OCI-LY3 (cell line): ENCODE measurements around the gene RRP7A.
"Not testable (repeated sequence)": the region's sequence is repeated elsewhere in the genome, so short reads cannot be mapped to it uniquely, and the experiment has no call there.

Experiments
- H2AFZ ChIP-seq: fragments of 200-600, 300-600 bp; shearing (Covaris generic); 2 replicates; pipeline ENCODE4 v1.6.0; 2014; ENCODE audit warnings: antibody characterized with exemption, low read depth, low read length
- H3K27ac ChIP-seq: fragments of 200-600, 300-600 bp; sonication (generic); 2 replicates; pipeline ENCODE4 v1.5.1; 2014; ENCODE audit warnings: mild to moderate bottlenecking, low read length, moderate library complexity, mixed read lengths
- H3K27me3 ChIP-seq: fragments of 200-600, 300-600 bp; sonication (generic); 2 replicates; pipeline ENCODE4 v1.6.1; 2014; ENCODE audit warnings: low read depth, low read length, mixed read lengths
- H3K36me3 ChIP-seq: fragments of 200-600, 300-600 bp; sonication (generic); replicated peaks from 2 replicates; pipeline ENCODE3; 2014; ENCODE audit warnings: low read depth, low read length, mixed read lengths
- H3K4me1 ChIP-seq: fragments of 300-600, 200-600 bp; sonication (generic); 2 replicates; pipeline ENCODE4 v1.6.1; 2014; ENCODE audit warnings: low read length, mixed read lengths
- H3K4me2 ChIP-seq: fragments of 200-600, 300-600 bp; sonication (generic); 2 replicates; pipeline ENCODE4 v1.6.1; 2014; ENCODE audit warnings: low read length, mixed read lengths
- H3K4me3 ChIP-seq: fragments of 300-600, 200-600 bp; sonication (generic); 2 replicates; pipeline ENCODE4 v1.5.1; 2014; ENCODE audit warnings: antibody characterized with exemption, mild to moderate bottlenecking, low read length, moderate library complexity
- H3K79me2 ChIP-seq: fragments of 300-600, 200-600 bp; shearing (Covaris generic); 2 replicates; pipeline ENCODE4 v1.6.1; 2014; ENCODE audit warnings: mild to moderate bottlenecking, low read length, mixed read lengths
- H3K9ac ChIP-seq: fragments of 300-600, 200-600 bp; shearing (Covaris generic); 2 replicates; pipeline ENCODE4 v1.6.0; 2014; ENCODE audit warnings: mild to moderate bottlenecking, low read length, moderate library complexity
- H3K9me3 ChIP-seq: fragments of 200-600, 300-600 bp; shearing (Covaris generic); 2 replicates; pipeline ENCODE4 v1.6.1; 2014; ENCODE audit warnings: low read length, mixed read lengths; ENCODE audit not compliant: insufficient read depth
- H4K20me1 ChIP-seq: fragments of 200-600, 300-600 bp; sonication (generic); 2 replicates; pipeline ENCODE4 v1.6.1; 2016; ENCODE audit warnings: low read length, mixed read lengths; ENCODE audit not compliant: insufficient read depth
- CTCF ChIP-seq: fragments of 200-600, 300-600 bp; sonication (generic); IDR thresholded peaks from 2 replicates; pipeline ENCODE4 v1.5.1; 2014; ENCODE audit warnings: antibody characterized with exemption, low read length, low read depth
- EZH2phosphoT487 ChIP-seq: fragments of 200-600 bp; shearing (Covaris generic); IDR thresholded peaks from 2 replicates; pipeline ENCODE4 v1.6.1; 2018; ENCODE audit warnings: antibody characterized with exemption, mixed run types, low read depth

RRP7A gene, protein sequence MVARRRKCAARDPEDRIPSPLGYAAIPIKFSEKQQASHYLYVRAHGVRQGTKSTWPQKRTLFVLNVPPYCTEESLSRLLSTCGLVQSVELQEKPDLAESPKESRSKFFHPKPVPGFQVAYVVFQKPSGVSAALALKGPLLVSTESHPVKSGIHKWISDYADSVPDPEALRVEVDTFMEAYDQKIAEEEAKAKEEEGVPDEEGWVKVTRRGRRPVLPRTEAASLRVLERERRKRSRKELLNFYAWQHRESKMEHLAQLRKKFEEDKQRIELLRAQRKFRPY

GRCh38 chr22:42519525-42520401 lies at the start of gene RRP7A:
Gene RRP7A, minus strand, starts transcription at chr22:42519796. Its CDS starts 10 bp downstream, at chr22:42519786.
- peak within 1 kb of the TSS; percentile 87 for H3K4me2 ChIP-seq
- no peaks in the 10 kb centered on the region for H3K27me3 ChIP-seq
- H3K36me3 ChIP-seq, result peaks cover 4% of the 10 kb centered on the region
- peak within 1 kb of the TSS; percentile 94 for H3K9ac ChIP-seq
- peak within 1 kb of the TSS; percentile 92 for H3K4me3 ChIP-seq
- TF ChIP-seq CTCF (no peak), EZH2phosphoT487 (no peak)
- H3K27ac ChIP-seq, result peak within 1 kb of the TSS; percentile 61
- peak within 1 kb of the TSS; percentile 60; the same call in 1 of the 2 replicates for H2AFZ ChIP-seq
- no peaks in the 10 kb centered on the region for H3K9me3 ChIP-seq
- peaks cover 41% of the 10 kb centered on the region for H3K79me2 ChIP-seq
- H4K20me1 ChIP-seq, result 0 out of 2 replicates have a peak, but pooled peaks cover 6% of the 10 kb centered on the region
- H3K4me1 ChIP-seq, result peaks cover 5% of the 10 kb centered on the region

GRCh38 chr22:42567950-42568349 lies 48.4 kb upstream of the RRP7A start:
- not testable (repeated sequence) for H3K4me1 ChIP-seq, H3K79me2 ChIP-seq, H4K20me1 ChIP-seq, H3K9ac ChIP-seq, H3K9me3 ChIP-seq, H3K27ac ChIP-seq, H3K27me3 ChIP-seq, H3K36me3 ChIP-seq, H2AFZ ChIP-seq, H3K4me3 ChIP-seq, H3K4me2 ChIP-seq

DNA sequence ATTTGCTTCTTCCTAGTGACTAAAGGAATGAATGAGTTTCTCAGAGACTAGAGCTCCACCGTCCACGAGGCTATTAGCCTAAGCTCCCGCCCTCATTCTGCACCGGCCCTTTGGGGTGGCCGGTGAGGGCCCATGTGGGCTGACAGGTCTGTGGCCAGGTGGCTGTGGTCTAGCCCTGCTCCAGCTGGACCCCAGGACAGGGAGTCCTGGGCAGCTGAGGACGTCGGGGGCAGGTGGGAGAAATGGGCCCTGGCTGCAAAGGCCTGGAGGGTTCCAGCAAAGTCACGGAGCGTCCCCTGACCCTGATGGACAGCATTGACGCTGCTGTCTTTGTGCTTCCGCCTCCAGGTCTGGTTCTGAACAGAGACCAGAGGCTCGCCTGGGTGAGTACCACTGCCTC lies 46.4 kb upstream of the RRP7A start:
- Histone ChIP-seq H3K36me3 (peaks cover 4% of the 10 kb centered on the region), H3K27me3 (no peaks in the 10 kb centered on the region), H3K4me1 (peaks cover 18% of the 10 kb centered on the region), H2AFZ (no peak overlapping the region), H3K27ac (no peak overlapping the region), H3K79me2 (no peaks in the 10 kb centered on the region), H4K20me1 (0 out of 2 replicates have a peak, but pooled peaks cover 2% of the 10 kb centered on the region), H3K9ac (no peak overlapping the region), H3K9me3 (no peaks in the 10 kb centered on the region), H3K4me3 (no peak overlapping the region), H3K4me2 (no peak overlapping the region)
- TF ChIP-seq CTCF, result no peak

DNA sequence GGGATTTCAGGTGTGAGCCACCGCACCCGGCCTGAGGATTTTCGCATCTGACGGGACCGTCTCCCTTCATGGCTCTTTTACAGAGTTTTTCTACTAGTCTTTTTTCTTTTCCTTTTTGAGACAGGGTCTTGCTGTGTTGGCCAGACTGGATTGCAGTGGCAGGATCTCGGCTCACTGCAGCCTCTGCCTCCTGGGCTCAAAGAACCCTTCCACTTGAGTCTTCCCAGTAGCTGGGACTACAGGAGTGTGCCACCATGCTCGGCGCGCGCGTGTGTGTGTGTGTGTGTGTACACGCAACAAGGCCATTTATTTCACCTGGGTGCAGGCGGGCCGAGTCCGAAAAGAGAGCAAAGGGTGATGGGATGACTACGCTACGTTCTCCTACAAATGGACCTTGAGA lies 45.1 kb upstream of the RRP7A start:
- H4K20me1 ChIP-seq, result no peaks in the 10 kb centered on the region
- no peak overlapping the region for H3K4me3 ChIP-seq
- H2AFZ ChIP-seq, result no peak overlapping the region
- H3K79me2 ChIP-seq, result no peaks in the 10 kb centered on the region
- no peaks in the 10 kb centered on the region for H3K9me3 ChIP-seq
- peaks cover 3% of the 10 kb centered on the region for H3K36me3 ChIP-seq
- H3K9ac ChIP-seq, result no peak overlapping the region
- no peak for TF ChIP-seq EZH2phosphoT487
- TF ChIP-seq CTCF, result no peak
- 0 out of 2 replicates have a peak, but pooled peaks cover 6% of the 10 kb centered on the region for H3K27me3 ChIP-seq
- H3K27ac ChIP-seq, result no peak overlapping the region
- peaks cover 20% of the 10 kb centered on the region for H3K4me1 ChIP-seq
- H3K4me2 ChIP-seq, result no peak overlapping the region

- peaks cover 20% of the 10 kb centered on the region for H3K4me1 ChIP-seq
- not testable (repeated sequence) for H3K79me2 ChIP-seq, H3K27me3 ChIP-seq, H3K27ac ChIP-seq, H3K9me3 ChIP-seq, H2AFZ ChIP-seq, H4K20me1 ChIP-seq, H3K4me3 ChIP-seq, H3K9ac ChIP-seq, H3K36me3 ChIP-seq, H3K4me2 ChIP-seq
Measured at GRCh38 chr22:42563943-42564342, 44.3 kb upstream of the RRP7A start.
